SU-DHL-6 (cell line): ENCODE results near the gene COL4A2.

Source experiments
- H2AFZ ChIP-seq: fragments of 200-600 bp; sonication (generic); 2 replicates; pipeline ENCODE4 v1.6.1; 2014; ENCODE audit warnings: low read depth, mild to moderate bottlenecking, moderate library complexity, mixed read lengths, antibody characterized with exemption, low read length; ENCODE audit not compliant: severe bottlenecking
- H3F3A ChIP-seq: fragments of 200-600 bp; shearing (Covaris generic); 2 replicates; pipeline ENCODE4 v1.6.0; 2016; ENCODE audit warnings: antibody characterized with exemption, mild to moderate bottlenecking; ENCODE audit not compliant: insufficient read depth
- H3K27ac ChIP-seq: fragments of 200-600 bp; sonication (generic); 2 replicates; pipeline ENCODE4 v1.5.1; 2016; ENCODE audit warnings: low read depth, mild to moderate bottlenecking, low read length, moderate library complexity, mixed read lengths
- H3K27me3 ChIP-seq: fragments of 200-600 bp; sonication (generic), shearing (Covaris generic); 2 replicates; pipeline ENCODE4 v1.6.0; 2014; ENCODE audit warnings: mild to moderate bottlenecking, low read length
- H3K36me3 ChIP-seq: fragments of 200-600 bp; sonication (generic); 2 replicates; pipeline ENCODE4 v1.6.1; 2014; ENCODE audit warnings: mild to moderate bottlenecking, low read length, mixed read lengths
- H3K4me2 ChIP-seq: fragments of 300-600, 200-600 bp; shearing (Covaris generic), sonication (generic); 2 replicates; pipeline ENCODE4 v1.6.0; 2014; ENCODE audit warnings: low read length, low read depth, mild to moderate bottlenecking; ENCODE audit not compliant: poor library complexity, severe bottlenecking
- H3K4me3 ChIP-seq: fragments of 200-600 bp; sonication (generic); 2 replicates; pipeline ENCODE4 v1.5.1; 2014; ENCODE audit warnings: antibody characterized with exemption, low read length, mild to moderate bottlenecking, mixed read lengths; ENCODE audit not compliant: insufficient read depth, poor library complexity, severe bottlenecking
- H3K79me2 ChIP-seq: fragments of 200-600 bp; sonication (generic); 2 replicates; pipeline ENCODE4 v1.6.1; 2014; ENCODE audit warnings: mild to moderate bottlenecking, low read length, moderate library complexity; ENCODE audit not compliant: insufficient read depth
- H3K9ac ChIP-seq: fragments of 200-600 bp; sonication (generic); 2 replicates; pipeline ENCODE4 v1.7.0; 2014; ENCODE audit warnings: mild to moderate bottlenecking, low read length
- H3K9me2 ChIP-seq: fragments of 200-600 bp; sonication (generic); replicated peaks from 2 replicates; pipeline ENCODE4 v1.6.1; 2014; ENCODE audit warnings: low read length; ENCODE audit not compliant: insufficient read depth
- H3K9me3 ChIP-seq: fragments of 200-600 bp; sonication (generic); 2 replicates; pipeline ENCODE4 v1.6.1; 2014; ENCODE audit warnings: low read length, mixed read lengths; ENCODE audit not compliant: insufficient read depth
- H4K20me1 ChIP-seq: fragments of 200-600 bp; sonication (generic); 2 replicates; pipeline ENCODE4 v1.6.1; 2014; ENCODE audit warnings: low read depth, mild to moderate bottlenecking, antibody characterized with exemption, low read length, moderate library complexity, mixed read lengths
- EZH2phosphoT487 ChIP-seq: fragments of 200-600 bp; sonication (generic), shearing (Covaris generic); conservative IDR thresholded peaks from 2 replicates; pipeline ENCODE4 v1.6.1; 2018; ENCODE audit warnings: mild to moderate bottlenecking, antibody characterized with exemption, low read length, moderate library complexity, mixed read lengths
- TF ChIP-seq, protein P1 (sequence below): fragments of 200-600 bp; sonication (generic); IDR thresholded peaks from one replicate; pipeline ENCODE4 v1.5.1; 2017; ENCODE audit warnings: antibody characterized with exemption, mild to moderate bottlenecking, low read length, moderate library complexity; ENCODE audit not compliant: insufficient read depth, poor library complexity, severe bottlenecking

COL4A2 gene

DNA sequence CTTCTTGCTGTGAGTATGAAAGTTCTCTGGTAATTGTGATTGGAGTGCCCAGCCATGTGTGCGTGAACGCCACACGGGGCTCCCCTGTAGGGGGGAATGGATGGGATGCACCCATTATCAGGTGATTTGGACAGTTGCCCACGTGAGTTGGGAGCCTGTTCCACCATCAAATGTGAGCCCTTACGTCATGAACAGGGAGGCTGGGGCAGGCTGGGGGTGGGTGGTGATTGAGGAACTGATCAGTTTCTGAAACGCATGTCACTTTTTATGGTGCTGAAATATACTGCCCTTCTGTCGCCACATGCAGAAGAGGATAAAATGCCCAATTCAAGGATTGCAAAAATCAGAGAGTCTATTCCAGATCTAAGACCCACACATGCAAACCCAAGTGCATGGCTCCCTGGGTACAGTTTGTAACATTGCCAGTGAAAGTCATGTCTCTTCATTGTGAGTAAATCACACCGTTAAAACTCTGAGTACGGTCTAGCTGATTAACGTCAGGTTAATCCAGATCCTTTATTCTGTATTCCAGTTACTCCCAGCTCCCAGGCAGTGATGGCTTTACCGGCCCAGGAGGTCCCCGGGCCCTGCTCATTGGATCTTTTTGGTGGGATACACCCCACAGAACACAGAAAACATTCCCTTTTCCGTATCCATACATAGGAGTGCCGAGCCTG is 164.2 kb downstream of the COL4A2 start:
- Histone ChIP-seq H3K4me2 (no peak overlapping the region), H3K27me3 (no peaks in the 10 kb centered on the region), H3K4me3 (no peak overlapping the region), H3K27ac (no peak overlapping the region), H3K36me3 (no peaks in the 10 kb centered on the region), H3K79me2 (no peaks in the 10 kb centered on the region), H4K20me1 (no peaks in the 10 kb centered on the region), H3K9ac (no peak overlapping the region), H3K9me3 (no peaks in the 10 kb centered on the region), H3F3A (no peaks in the 10 kb centered on the region), H2AFZ (no peak overlapping the region), H3K9me2 (no peaks in the 10 kb centered on the region)
- TF ChIP-seq, protein P1, sequence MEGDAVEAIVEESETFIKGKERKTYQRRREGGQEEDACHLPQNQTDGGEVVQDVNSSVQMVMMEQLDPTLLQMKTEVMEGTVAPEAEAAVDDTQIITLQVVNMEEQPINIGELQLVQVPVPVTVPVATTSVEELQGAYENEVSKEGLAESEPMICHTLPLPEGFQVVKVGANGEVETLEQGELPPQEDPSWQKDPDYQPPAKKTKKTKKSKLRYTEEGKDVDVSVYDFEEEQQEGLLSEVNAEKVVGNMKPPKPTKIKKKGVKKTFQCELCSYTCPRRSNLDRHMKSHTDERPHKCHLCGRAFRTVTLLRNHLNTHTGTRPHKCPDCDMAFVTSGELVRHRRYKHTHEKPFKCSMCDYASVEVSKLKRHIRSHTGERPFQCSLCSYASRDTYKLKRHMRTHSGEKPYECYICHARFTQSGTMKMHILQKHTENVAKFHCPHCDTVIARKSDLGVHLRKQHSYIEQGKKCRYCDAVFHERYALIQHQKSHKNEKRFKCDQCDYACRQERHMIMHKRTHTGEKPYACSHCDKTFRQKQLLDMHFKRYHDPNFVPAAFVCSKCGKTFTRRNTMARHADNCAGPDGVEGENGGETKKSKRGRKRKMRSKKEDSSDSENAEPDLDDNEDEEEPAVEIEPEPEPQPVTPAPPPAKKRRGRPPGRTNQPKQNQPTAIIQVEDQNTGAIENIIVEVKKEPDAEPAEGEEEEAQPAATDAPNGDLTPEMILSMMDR: no peak
- no peak for TF ChIP-seq EZH2phosphoT487

DNA sequence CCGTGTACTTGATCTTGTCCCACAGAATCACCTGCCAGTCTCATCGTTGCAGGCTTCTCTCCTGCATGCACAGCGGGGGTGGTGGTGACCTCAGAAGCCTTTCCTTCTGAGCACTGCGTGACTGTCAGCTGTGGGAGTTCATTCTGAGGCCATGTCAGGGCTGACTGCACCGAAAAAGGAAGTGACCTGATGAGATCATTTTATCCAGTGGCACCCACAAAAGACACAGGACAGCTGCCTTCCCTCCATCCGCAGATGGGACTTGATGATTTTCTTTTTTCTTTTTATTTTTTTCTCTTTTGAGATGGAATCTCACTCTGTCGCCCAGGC is 164.7 kb downstream of the COL4A2 start:
- H3K79me2 ChIP-seq: no peaks in the 10 kb centered on the region
- H3K27ac ChIP-seq: no peak overlapping the region
- TF ChIP-seq, protein P1: no peak
- no peaks in the 10 kb centered on the region for H3K9me2 ChIP-seq
- H3K9me3 ChIP-seq: no peaks in the 10 kb centered on the region
- no peaks in the 10 kb centered on the region for H4K20me1 ChIP-seq
- no peak overlapping the region for H3K4me3 ChIP-seq
- no peak overlapping the region for H3K4me2 ChIP-seq
- H2AFZ ChIP-seq: no peak overlapping the region
- H3K27me3 ChIP-seq: no peaks in the 10 kb centered on the region
- no peak overlapping the region for H3K9ac ChIP-seq
- no peaks in the 10 kb centered on the region for H3K36me3 ChIP-seq
- no peaks in the 10 kb centered on the region for H3F3A ChIP-seq

DNA sequence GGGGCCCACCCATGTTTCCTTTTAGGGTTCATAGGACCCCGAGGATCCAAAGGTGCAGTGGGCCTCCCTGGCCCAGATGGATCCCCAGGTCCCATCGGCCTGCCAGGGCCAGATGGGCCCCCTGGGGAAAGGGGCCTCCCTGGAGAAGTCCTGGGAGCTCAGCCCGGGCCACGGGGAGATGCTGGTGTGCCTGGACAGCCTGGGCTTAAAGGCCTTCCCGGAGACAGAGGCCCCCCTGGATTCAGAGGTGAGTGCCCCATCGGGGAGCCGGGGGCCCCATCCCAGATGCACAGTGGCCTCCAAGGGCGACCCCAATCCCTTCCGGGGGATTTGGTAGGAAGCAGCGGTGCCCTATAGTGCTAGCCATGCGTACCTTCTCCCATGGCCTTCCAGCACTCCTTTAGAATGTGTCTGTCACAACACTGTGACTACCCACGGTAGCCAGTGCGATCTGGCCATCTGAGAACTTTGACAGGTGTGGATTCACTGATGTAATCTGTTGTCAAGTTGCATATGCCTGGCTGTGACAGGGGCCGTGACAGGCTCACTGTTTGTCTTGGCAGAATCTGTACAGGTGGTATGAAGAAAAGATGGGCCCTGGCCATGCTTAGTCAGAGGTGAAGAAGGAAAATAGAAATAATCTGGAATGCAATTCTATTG is 165.9 kb downstream of the COL4A2 start:
- Histone ChIP-seq H2AFZ (no peak overlapping the region), H3F3A (no peaks in the 10 kb centered on the region), H4K20me1 (no peaks in the 10 kb centered on the region), H3K4me3 (no peak overlapping the region), H3K27me3 (no peaks in the 10 kb centered on the region), H3K9me2 (no peaks in the 10 kb centered on the region), H3K36me3 (no peaks in the 10 kb centered on the region), H3K27ac (no peak overlapping the region), H3K79me2 (no peaks in the 10 kb centered on the region), H3K9ac (no peak overlapping the region), H3K4me2 (no peak overlapping the region), H3K9me3 (no peaks in the 10 kb centered on the region)
- no peak for TF ChIP-seq EZH2phosphoT487
- TF ChIP-seq, protein P1: no peak
